Gastrocnemius medialis (tissue), 4 donors: ENCODE results near the gene IL18R1. TPM values are rescaled to one million over a fixed set of nuclear protein-coding genes. Genes with fewer than 3 reads are reported as not detected.

Experiments
- ATAC-seq, 2 donors: fragments of 150-250 bp; one replicate each; pipeline ENCODE4 v1.9.1; 2016
- DNase-seq, 2 donors: peaks; one replicate each; pipeline ENCODE4 v3.0.0-alpha.2; 2019
- H3K27ac ChIP-seq, 4 donors: fragments of 200-600 bp; sonication (generic); 1 replicate in 1 of 4; 2 replicates in 3 of 4; pipeline ENCODE4 v1.5.1; 2016 to 2018; ENCODE audit warnings: mild to moderate bottlenecking in 2 of 4, moderate library complexity in 1 of 4
- H3K27me3 ChIP-seq, 3 donors: fragments of 200-600 bp; sonication (generic) in 2 of 3; 1 replicate in 1 of 3; 2 replicates in 2 of 3; pipeline versions ENCODE4 v1.5.1 to v1.6.0; 2016 to 2019; ENCODE audit warnings: mild to moderate bottlenecking in 1 of 3, moderate library complexity in 1 of 3
- H3K36me3 ChIP-seq, 2 donors: fragments of 200-600 bp; sonication (generic) in 1 of 2; one replicate each; pipeline ENCODE4 v1.5.1; 2017 to 2018
- H3K4me1 ChIP-seq, 2 donors: fragments of 200-600 bp; sonication (generic) in 1 of 2; one replicate each; pipeline ENCODE4 v1.5.1; 2016 to 2017; ENCODE audit warnings: mild to moderate bottlenecking in 2 of 2
- H3K4me3 ChIP-seq, 4 donors: fragments of 200-600 bp; sonication (generic) in 3 of 4; 1 replicate in 1 of 4; 2 replicates in 3 of 4; pipeline ENCODE4 v1.5.1; 2016 to 2019; ENCODE audit warnings: mild to moderate bottlenecking in 2 of 4
- H3K9me3 ChIP-seq, 3 donors: fragments of 200-600 bp; sonication (generic) in 2 of 3; 1 replicate in 1 of 3; 2 replicates in 2 of 3; pipeline ENCODE4 v1.5.1; 2016 to 2019
- CTCF ChIP-seq, 5 experiments: fragments of 450-650 bp in 3 of 5; fragments of 200-600 bp in 2 of 5; sonication (generic) in 2 of 5; IDR thresholded peaks in 4 of 5; conservative IDR thresholded peaks in 1 of 5; 1 replicate in 4 of 5; 2 replicates in 1 of 5; pipeline ENCODE4 v1.5.1; 2016 to 2019; ENCODE audit warnings: antibody characterized with exemption in 5 of 5, mild to moderate bottlenecking in 3 of 5, moderate library complexity in 3 of 5
- POLR2A ChIP-seq, 2 donors: fragments of 450-650 bp; IDR thresholded peaks; one replicate each; pipeline ENCODE4 v1.6.1; 2017; ENCODE audit warnings: antibody characterized with exemption in 2 of 2, mild to moderate bottlenecking in 2 of 2, moderate library complexity in 2 of 2
- in situ Hi-C, 4 donors: fragments of 200-750 bp; cut with MboI; loops; one replicate each; pipeline versions ENCODE4 v1.15.0 to v1.8.0; 2017; ENCODE audit warnings: low sequenced_read_pairs in 4 of 4
- intact Hi-C: fragments of 100-400 bp; cut with DNase I; formaldehyde crosslinking; loops from one replicate; pipeline ENCODE4 v1.15.1; 2023; ENCODE audit warnings: low total_unique reads
- total RNA-seq, 4 donors: library from RNA; depleted of rRNA; stranded (reverse); fragments of >200 nt; gene quantifications; one replicate each; pipeline versions ENCODE4 v1.1.0 to v1.2.3, GENCODE V29; 2016

The IL18R1 gene
- total RNA-seq, 4 donors from 2014 or later = 0.36 to 2.8 (median 1.1) TPM

- Histone ChIP-seq H3K4me3 (no peak overlapping the region), H3K27me3 (no peaks in the 10 kb centered on the region), H3K36me3 (no peaks in the 10 kb centered on the region), H3K4me1 (no peaks in the 10 kb centered on the region), H3K27ac (no peak overlapping the region), H3K9me3 (no peaks in the 10 kb centered on the region)
- TF ChIP-seq CTCF (IDR thresholded peaks at IDR 0.05 in 4 of 5, conservative IDR thresholded peaks at IDR 0.05 in 1 of 5) = no peak
- DNase-seq (no peak), ATAC-seq (no peak)
- intact Hi-C loops (no loop called here), in situ Hi-C loops (no loop called here)
Measured at GRCh38 chr2:102417946-102418345, 62.4 kb downstream of the IL18R1 start.

- in situ Hi-C loops = no loop called here
- TF ChIP-seq POLR2A (IDR thresholded peaks at IDR 0.05) (no peak), CTCF (IDR thresholded peaks at IDR 0.05 in 4 of 5, conservative IDR thresholded peaks at IDR 0.05 in 1 of 5) (no peak)
- H3K4me3 ChIP-seq = no peak overlapping the region
- DNase-seq (no peak), ATAC-seq (no peak)
- intact Hi-C loops = no loop called here
- no peaks in the 10 kb centered on the region for H3K9me3 ChIP-seq
- H3K27ac ChIP-seq = no peak overlapping the region
- H3K4me1 ChIP-seq = no peaks in the 10 kb centered on the region
- H3K36me3 ChIP-seq = no peaks in the 10 kb centered on the region
- no peaks in the 10 kb centered on the region for H3K27me3 ChIP-seq
Measured at GRCh38 chr2:102418421-102418961, 62.9 kb downstream of the IL18R1 start.

DNA sequence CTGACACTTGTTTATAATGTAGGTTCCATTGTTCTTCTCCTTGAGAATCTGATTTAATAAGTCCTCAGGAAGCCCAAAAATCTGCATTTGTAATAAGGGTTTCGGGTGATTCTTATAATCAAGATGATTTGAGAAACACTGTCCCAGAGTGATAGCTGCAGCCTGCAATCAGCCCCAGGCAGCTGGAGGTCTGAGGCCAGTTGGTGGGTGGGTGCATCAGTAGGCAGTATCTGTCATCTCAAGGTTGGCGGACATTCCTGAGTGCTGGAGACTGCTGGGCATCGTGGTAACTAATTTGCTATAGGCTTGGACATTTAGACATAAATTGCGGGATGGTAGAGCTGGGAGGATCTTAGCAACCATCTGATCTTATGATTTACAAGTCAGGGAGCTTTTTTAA, 64.7 kb downstream of the IL18R1 start:
- in situ Hi-C loops = no loop called here
- Histone ChIP-seq H3K9me3 (no peaks in the 10 kb centered on the region), H3K27ac (no peak overlapping the region), H3K4me3 (no peak overlapping the region), H3K36me3 (no peaks in the 10 kb centered on the region), H3K27me3 (no peaks in the 10 kb centered on the region), H3K4me1 (no peaks in the 10 kb centered on the region)
- ATAC-seq (no peak), DNase-seq (no peak)
- TF ChIP-seq CTCF (IDR thresholded peaks at IDR 0.05 in 4 of 5, conservative IDR thresholded peaks at IDR 0.05 in 1 of 5) (no peak), POLR2A (IDR thresholded peaks at IDR 0.05) (no peak)
- intact Hi-C loops = no loop called here

DNA sequence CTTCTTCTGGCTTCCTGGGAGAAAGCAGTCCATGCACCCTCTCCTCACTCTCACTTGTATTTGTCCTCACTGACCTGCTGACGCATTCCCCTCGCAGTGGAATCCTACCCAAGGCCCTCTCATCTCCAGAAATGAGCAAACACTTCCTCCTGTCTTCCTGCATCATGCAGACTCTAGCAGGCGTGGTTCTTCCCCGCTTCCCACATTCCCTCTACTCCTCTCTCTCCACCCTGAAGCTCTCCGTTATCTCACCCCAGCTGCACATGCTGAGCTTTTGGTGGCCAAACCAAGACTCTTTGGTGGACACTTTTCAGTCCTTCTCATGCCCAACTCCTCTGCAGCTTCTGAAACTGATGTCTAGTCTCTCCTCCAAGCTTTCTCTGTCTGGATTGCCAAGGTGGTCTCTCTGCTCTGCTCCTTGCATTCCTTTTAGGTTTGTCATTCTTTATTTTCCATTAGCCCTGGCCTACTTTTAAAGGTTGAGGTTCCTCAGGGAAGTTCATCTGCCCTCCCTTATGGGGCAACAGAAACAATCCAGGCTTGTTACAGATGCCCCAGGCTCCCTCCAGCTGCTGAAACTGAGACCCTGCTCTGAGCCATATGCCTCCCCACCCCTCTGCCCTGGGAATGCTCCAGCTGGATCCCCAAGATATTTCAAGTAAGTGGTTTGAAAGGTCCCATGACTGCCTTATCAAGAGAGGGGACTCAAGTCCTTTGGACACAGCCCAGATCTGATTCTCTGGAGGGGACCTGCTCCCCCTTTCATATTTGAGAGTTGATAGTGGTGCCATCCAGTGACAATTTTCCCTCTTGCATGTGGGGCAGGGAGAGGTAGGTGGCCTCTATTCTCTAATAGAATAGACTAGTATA, 66.5 kb downstream of the IL18R1 start:
- intact Hi-C loops (no loop called here), in situ Hi-C loops (no loop called here)
- no peak for ATAC-seq
- H3K36me3 ChIP-seq = no peaks in the 10 kb centered on the region
- no peak overlapping the region for H3K27ac ChIP-seq
- TF ChIP-seq POLR2A (IDR thresholded peaks at IDR 0.05) (no peak), CTCF (IDR thresholded peaks at IDR 0.05 in 4 of 5, conservative IDR thresholded peaks at IDR 0.05 in 1 of 5) (no peak)
- no peaks in the 10 kb centered on the region for H3K27me3 ChIP-seq
- no peak overlapping the region for H3K4me3 ChIP-seq
- no peaks in the 10 kb centered on the region for H3K4me1 ChIP-seq
- no peaks in the 10 kb centered on the region for H3K9me3 ChIP-seq
- DNase-seq = no peak
